Middle frontal gyrus (tissue), 1 donor: ENCODE results near the gene CLEC10A.
"Not testable (repeated sequence)": the region's sequence is repeated elsewhere in the genome, so short reads cannot be mapped to it uniquely, and the experiment has no call there.

Experiments
- DNase-seq: peaks from one replicate; pipeline ENCODE4 v3.0.0-alpha.2; 2015; ENCODE audit warnings: low spot score; ENCODE audit errors: extremely low spot score

CLEC10A gene

GRCh38 chr17:7108981-7109380, 28.9 kb upstream of the CLEC10A start:
- no peak for DNase-seq

GRCh38 chr17:7108560-7108925, 28.5 kb upstream of the CLEC10A start:
- DNase-seq: no peak

DNA sequence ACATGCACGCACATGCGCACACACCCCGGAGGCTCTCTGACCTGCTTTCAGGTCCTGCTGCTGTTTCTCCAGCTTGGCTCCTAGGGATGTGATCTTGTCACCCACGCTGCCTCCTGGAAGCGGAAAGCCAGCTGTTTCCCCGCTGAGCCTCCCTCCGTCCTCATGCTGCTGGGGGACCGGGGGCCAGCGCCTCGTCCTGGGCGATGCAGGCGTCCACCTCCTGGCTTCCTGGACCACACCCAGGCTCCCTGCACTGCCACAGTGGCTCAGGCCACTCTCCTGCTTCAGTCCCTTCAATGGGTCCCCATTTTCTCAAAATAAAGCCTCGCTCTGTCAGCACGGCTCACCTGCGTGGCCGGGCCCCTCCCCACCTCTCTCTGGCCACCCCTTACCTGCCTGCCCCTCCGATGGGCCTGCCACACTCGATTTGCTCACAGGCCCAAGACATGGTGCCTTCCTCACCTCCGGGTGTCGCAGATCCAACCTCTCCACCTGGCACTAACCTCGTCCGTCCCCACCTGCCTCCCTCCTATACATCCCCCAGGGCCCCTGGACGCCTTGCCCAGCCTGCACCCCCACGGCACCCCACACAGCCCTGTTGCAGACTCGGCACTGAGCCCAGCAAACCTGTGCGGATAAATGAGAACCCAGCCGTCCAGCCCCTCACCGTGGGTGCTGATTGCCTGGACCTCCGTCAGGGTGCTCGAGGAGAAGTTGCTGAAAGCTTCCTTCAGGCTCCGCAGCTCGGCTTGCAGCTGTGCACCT, 27.9 kb upstream of the CLEC10A start:
- no peak for DNase-seq

DNA sequence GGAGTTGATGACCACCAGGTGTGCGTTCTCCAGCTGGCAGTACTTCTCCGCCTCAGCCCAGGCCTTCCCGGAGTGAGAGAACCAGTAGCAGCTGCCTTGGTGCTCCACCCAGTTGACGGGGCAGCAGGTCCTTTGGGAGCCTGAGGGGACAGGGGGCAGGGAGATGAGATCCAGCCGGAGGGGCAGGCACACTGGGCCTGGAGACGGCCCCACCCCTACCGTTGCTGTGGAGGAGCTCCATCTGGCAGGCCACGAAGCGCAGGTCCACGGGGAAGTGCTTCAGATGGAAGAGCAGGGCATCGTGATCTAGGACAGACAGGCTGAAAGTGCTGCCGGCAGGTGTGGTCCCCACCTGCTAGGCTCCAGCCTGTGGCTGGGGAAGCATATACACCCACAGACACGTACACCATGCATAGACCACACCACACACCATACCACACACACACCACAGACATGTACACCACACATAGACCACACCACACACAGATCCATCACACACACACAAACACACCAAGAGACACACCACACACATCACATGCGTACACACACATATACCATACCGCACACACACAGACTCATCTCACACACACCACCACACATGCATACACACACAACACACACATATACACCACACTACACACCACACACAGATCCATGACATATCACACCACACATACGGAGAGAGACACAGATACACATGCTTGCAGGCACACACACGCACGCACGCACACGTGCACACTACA, 27.1 kb upstream of the CLEC10A start:
- no peak for DNase-seq

DNA sequence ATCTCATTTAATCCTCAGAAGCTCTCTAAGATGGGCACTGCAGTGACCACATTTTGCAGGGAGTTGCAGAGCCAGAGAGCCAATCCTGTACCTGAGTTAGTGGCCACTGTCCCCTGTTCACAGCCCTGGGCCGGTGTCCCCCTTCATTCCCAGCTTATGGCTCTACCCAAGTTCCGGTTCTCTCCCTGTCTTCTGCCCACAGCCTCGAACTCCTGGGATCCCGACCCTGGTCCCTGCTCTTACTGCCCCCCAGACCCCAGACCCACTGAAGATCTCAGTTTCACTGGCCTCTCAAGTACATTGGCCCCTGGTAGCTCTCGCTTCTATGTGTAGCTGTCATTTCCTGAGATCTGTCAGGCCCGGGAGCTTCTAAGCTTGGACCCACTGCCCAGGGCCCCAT, 22.4 kb upstream of the CLEC10A start:
- DNase-seq: no peak

DNA sequence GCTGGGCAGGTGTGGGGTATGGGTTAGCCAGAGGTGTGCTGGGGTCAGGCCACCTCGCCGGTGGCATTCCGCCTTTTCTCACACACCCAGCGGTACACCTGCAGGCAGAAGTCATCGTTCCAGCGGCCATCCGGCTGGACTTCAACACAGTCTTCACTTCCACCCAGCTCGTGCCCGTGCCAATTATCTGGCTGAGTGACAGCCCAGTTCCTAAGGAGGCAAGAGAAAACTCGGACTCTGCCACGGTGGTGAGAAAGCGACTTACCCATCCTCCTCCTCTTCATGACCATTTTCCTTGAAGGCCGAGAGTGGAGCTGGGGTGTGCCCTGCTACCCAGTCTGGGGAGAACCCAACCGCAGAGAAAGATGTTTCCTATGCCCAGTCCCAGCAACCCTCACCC, 21.5 kb upstream of the CLEC10A start:
- DNase-seq: no peak

GRCh38 chr17:7100641-7101379, 20.8 kb upstream of the CLEC10A start:
- DNase-seq: not testable (repeated sequence)

DNA sequence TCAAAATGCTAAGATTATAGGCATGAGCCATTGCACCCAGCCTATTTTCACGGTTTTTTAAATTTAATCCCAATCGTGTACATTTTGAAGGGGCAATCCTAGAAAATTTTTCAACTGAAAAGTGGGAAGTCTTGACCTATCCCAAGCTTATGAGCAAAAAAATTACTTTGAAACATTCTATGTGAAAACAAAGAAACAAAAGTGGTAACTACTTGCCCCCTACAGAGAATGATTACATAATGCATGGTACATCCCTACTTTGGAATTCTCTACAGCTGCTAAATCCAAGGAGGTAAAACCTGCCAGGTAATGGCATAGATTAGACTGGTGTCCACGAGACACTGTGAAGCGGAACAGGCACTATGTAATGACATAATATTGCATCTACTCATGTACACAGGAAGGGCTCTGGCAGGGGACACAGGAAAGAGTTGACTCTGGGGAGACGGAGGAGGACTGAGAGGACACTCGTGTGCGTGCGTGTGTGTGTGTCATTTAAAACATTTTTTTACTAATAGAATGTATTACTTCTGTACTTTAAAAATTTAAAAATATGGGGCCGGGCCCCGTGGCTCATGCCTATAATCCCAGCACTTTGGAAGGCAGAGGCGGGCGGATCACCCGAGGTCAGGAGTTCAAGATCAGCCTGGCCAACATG, 18.9 kb upstream of the CLEC10A start:
- DNase-seq: no peak

DNA sequence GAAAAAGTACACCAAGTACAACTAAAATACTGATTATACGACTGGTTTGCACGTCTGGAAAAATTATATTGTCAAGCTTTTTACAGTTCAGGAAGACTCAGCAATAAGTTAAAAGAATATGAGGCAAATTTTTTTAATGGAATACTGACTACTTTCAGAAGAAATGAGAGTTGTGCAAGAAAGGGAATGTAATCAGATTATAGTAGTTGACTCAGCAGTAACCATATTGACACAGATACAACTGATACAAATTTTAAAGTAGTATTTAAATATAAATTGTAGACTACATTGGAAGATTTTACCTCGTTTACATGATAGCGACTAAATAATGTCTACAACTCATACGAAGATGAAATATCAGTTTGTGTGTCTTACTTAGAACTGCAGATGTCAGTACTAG, 17.9 kb upstream of the CLEC10A start:
- no peak for DNase-seq

DNA sequence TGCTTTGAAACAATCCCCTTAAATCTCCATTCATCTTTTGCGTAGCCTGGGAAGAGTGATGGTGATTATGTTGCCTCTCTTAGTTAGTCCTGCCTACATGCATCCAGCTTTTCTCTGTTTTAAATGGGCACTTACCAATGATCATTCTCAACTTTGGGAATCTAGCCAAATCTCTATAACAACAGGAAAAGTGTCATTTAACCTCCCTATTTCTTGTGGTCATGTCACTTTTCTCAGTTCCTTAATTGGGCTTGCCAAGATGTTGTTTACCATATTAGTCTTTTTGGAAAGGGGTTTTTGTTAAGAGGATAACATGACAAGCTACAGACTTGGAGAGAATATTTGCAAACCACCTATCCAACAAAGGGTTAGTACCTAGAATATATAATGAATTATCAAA, 15.6 kb upstream of the CLEC10A start:
- no peak for DNase-seq

DNA sequence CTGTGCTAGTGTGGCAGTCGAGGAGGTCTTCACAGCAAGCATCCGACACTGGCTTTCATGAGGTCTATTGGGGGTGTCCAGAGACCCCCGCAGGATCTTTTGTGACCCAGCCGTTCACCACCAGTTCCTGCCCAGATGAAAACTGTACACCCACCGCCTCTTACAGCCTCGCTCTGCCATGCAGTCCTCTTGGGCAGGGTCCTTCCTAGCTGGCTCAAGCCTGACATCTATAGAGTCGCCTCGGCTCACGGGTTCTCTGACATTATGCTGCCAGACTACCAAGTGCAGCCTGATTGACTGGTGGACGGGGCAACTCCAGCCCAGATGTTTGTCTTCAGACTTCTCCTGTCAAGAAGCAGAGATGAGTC, 14.6 kb upstream of the CLEC10A start:
- no peak for DNase-seq

GRCh38 chr17:7091311-7092005, 11.4 kb upstream of the CLEC10A start:
- DNase-seq: not testable (repeated sequence)

- DNase-seq: not testable (repeated sequence)
These were observed 9.5 kb upstream of the CLEC10A start for GRCh38 chr17:7089570-7089969.

- DNase-seq: not testable (repeated sequence)
These were observed 8.4 kb upstream of the CLEC10A start for GRCh38 chr17:7088442-7088841.

- no peak for DNase-seq
These were observed 4.0 kb upstream of the CLEC10A start for GRCh38 chr17:7084088-7084487.

GRCh38 chr17:7083592-7083991, 3.5 kb upstream of the CLEC10A start:
- DNase-seq: no peak

DNA sequence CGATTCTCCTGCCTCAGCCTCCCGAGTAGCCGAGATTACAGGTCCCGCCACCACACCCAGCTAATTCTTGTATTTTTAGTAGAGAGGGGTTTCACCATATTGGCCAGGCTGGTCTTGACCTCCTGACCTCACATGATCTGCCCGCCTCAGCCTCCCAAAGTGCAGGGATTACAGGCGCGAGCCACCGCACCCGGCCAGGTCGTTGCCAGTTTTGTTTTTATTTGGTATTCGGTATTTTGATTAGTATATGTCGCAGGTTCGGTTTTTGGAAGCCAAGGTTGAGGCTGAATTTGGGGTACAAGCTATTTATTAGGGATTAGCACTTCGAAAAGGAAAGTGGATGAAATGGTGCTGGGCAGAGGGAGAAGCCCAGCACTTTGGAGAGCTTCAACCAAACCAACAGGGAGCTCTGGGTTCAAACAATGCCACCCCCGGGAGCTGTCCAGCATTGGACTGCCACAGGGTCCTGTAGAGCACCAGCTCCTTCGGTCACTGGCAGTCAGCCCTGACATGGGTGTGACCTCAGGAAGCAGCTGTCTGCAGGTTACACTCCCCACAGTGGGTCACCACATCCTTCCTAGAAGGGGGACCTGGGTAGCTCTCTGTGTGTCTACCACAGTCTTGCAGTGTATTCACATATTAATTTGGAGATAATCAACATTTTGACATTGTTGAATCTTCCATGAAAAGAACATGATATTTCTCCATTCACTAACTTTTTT, 1.5 kb upstream of the CLEC10A start:
- DNase-seq: no peak

DNA sequence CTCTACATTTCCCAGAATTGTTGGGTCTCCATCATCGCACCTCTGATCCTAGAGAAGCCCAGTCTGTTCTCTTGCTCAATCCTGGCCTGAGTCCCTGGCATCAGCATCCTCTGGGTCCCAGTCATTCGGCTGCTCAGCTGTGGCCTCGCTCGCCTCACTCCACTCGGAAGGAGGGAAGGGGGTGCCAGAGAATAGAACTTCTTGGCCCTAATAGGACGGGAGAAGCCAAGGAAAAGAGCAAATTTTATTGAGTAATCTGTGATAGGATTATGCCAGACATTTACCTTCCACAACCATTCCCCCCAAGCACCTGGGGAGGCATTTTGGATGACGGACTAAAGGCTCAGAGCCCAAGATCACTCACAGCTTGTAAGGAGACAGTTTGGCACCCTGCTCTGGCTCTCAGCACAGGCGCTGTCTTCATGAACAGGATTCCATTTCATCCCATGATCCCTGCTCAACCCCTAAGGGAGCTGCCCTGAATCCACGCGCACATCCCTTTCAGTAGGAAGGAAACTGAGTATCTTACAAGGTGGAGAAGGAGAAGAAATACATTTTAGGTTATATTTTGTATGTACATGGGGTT, 498 bp upstream of the CLEC10A start:
- DNase-seq: no peak

DNA sequence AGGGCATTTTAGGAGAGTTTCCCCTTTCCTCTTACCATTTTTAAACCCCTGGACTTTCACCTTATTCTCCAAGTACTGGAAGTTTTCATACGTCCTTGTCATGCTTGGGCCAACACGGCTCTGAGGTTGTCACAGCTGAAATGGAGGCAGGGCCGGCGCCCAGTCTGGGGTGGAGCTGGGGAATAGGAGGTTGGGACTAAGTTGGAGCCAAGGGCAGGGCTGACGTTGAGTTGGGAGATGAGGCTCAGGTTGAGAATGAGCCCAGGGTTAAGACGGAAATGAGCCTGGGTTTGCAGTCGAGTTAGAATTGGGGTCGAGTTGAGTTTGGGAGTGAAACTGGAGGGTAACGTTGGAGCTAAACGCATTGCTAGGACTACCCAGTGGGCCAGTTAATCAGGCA, 1.3 kb downstream of the CLEC10A start:
- DNase-seq: no peak

DNA sequence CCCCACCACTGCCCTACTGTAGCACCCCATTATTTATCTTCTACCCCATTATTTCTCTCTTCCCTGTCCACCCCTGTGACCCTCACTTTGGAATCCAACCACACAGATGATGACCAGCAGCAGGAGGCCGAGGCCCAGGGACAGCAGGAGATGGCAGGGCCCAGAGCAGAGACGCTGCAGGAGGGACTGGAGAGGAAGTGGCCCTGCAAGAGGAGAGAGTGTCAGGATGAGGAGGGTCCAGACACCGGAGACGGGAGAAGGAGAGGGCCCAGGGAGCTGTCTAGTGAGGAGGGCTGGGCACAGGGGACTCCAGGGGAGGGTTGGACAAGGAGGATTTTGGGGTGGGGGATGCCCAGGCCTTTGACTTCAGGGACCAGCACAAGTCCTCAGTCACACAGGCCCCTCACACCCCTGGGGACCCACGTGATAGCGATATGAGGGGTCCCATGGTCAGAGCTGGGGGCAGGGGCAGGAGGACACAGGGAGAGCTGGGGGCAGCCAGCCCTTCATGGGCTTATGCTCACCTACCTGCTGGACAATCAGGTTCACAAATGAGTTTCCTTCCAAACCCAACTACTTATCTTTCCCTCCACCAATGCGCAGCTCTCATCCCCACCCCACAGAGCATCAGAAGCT, 2.0 kb downstream of the CLEC10A start:
- DNase-seq: no peak
